SK-N-SH (cell line): ENCODE measurements around the gene KRABD2.

ENCODE experiments used
- CTCF ChIP-seq: fragments of 200-600 bp; sonication (generic); IDR thresholded peaks from 2 replicates; pipeline ENCODE4 v1.6.1; 2017; ENCODE audit warnings: antibody characterized with exemption, mild to moderate bottlenecking, moderate library complexity
- EP300 ChIP-seq, 2 experiments: IDR thresholded peaks; 2 replicates each; pipeline versions ENCODE4 v1.4.0 to v1.6.1; 2012; ENCODE audit warnings: borderline replicate concordance in 1 of 2, low read depth in 1 of 2, low read length in 1 of 2
- POLR2AphosphoS5 ChIP-seq: IDR thresholded peaks from 2 replicates; pipeline ENCODE4 v1.6.1; 2012; ENCODE audit warnings: low read depth, low read length
- RAD21 ChIP-seq: IDR thresholded peaks from 2 replicates; pipeline ENCODE4 v1.6.1; 2012; ENCODE audit warnings: mild to moderate bottlenecking, low read length
- RCOR1 ChIP-seq: fragments of 150-350 bp; IDR thresholded peaks from 2 replicates; pipeline ENCODE4 v1.6.1; 2017; ENCODE audit warnings: antibody characterized with exemption, low read length
- SIN3A ChIP-seq: IDR thresholded peaks from 2 replicates; pipeline ENCODE4 v1.6.1; 2012; ENCODE audit warnings: low read depth, mild to moderate bottlenecking, low read length, moderate library complexity, borderline replicate concordance
- USF1 ChIP-seq: IDR thresholded peaks from 2 replicates; pipeline ENCODE4 v1.4.0; 2012; ENCODE audit warnings: low read depth, borderline replicate concordance

- TF ChIP-seq SIN3A, result no peak
- no peak for TF ChIP-seq EP300 (IDR thresholded peaks at IDR 0.05; ENCODE audit: borderline replicate concordance in 1 of 2, low read depth in 1 of 2, low read length in 1 of 2)
- no peak for TF ChIP-seq RAD21
- no peak for TF ChIP-seq CTCF
- TF ChIP-seq RCOR1, result no peak
- TF ChIP-seq POLR2AphosphoS5, result no peak
- TF ChIP-seq USF1, result no peak
Observed at GRCh38 chr17:8419305-8419704, 42.8 kb upstream of the KRABD2 start.
